NCI-H146 (cell line): ENCODE measurements around the gene LNX1.

Source experiments
- DNase-seq: peaks from one replicate; lab custom pipeline; 2025; lab: John Stamatoyannopoulos, UW

The LNX1 gene

DNA sequence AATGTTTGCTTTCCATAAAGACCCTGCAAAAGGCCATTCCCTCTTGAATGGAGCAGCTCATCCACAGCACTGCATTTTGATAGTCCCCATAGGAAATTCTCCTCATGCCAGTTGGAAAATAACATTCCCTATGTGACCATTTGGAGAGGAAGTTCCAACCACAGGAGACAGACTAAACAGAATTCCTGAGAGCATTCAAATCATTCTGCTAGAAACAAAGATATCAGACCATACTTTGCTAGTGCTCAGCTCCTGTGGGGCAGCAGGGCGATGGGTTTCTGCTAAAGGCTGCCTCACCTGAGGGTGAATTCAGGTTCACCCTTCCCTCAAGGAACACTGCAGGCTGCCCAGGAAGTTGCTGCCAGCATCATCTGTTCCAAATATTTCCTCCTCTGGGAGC, 58.8 kb downstream of the LNX1 start:
- no peak for DNase-seq

GRCh38 chr4:53531585-53532224, 59.6 kb downstream of the LNX1 start:
- DNase-seq, result no peak

DNA sequence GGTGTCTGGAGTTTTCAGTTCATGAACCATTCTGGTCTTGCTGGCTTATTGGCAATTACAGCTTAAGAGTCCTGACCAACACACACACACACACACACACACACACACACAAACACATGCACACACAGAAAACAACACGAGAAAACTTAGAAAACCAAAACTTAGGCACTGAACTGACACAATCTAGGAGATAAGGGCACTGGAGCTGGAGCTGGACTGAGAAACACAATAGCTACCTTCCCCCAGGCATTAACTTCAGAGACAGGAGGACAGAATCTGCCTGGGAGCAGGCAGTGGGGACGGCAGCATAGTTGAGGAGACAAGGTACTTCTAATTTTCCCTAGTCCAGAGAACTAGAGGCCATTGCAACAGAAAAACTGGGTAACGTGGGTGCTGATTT, 62.3 kb downstream of the LNX1 start:
- no peak for DNase-seq

DNA sequence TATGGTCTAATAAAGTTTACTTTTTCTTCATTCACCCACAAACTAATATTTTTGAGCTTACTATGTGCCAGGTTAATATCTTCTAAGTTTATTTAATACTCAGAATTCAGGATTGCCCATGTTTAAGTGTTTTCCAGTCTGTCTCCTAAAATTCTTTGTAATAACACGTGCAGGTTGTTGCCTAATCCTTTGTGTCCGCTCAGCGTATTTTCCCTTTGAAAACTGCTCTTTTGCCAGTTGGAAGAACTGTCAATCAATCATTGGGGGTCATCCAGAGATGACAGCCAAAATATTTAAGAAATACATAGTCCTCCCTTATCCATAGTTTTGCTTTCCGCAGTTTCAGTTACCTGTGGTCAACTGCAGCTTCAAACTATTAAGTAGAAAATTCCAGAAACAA, 63.4 kb downstream of the LNX1 start:
- DNase-seq, result no peak

DNA sequence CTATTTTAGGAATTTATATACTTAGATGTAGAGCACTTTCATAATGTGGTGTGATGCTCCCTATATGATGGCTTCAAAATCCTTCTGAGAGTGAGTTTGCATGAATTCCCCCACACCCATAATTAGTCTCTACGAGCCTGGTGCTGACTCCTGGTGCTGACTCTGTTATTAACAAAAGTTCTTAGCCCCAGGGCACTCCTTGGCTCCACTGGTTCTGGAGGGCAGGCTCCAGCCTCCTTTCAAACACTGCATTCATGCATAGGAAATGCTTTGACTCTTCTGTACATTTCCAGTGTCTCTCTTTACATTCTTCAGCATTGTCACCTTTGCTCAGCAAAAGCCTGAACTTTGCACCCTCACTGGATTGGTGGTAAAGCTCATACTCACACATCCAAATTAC, 64.0 kb downstream of the LNX1 start:
- DNase-seq, result peak; percentile 34

- no peak for DNase-seq
These were observed 69.0 kb downstream of the LNX1 start for GRCh38 chr4:53522334-53522733.

DNA sequence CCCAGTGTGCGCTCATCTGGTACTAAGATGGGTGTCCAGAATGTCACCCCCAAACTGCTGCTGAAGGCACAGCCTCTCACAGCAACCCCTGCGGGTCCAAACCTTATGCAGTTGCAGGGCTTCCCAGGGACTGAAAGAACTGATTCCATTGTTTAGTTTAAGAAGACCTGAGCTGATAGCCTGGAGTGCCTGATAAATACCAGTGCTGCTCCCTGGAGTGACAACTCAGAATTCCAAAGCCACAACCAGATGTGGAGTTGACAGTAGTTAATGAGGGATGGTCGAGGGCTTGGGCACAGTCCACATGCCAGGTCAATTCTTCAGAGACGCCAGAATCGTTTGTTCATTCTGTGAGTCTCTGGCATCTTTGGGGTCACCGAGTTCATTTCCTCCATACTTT, 71.2 kb downstream of the LNX1 start:
- no peak for DNase-seq

- no peak for DNase-seq
These were observed 72.5 kb downstream of the LNX1 start for GRCh38 chr4:53518807-53519206.

- no peak for DNase-seq
These were observed 76.2 kb downstream of the LNX1 start for GRCh38 chr4:53515076-53515475.

DNA sequence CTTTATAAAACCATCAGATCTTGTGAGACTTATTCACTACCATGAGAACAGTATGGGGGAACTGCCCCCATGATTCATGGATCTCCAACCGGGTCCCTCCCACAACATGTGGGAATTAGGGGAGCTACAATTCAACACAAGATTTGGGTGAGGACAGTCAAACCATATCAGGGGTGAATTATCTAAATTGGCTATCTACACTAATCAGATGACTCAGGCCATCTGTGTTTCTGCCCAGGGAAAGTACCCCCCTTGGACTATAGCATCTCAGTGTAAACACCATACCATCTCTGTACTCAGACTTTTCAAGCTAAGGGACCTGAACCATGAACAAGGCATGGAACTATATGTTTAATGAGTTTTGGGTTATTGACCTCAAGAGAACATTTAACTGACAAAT, 76.8 kb downstream of the LNX1 start:
- no peak for DNase-seq

DNA sequence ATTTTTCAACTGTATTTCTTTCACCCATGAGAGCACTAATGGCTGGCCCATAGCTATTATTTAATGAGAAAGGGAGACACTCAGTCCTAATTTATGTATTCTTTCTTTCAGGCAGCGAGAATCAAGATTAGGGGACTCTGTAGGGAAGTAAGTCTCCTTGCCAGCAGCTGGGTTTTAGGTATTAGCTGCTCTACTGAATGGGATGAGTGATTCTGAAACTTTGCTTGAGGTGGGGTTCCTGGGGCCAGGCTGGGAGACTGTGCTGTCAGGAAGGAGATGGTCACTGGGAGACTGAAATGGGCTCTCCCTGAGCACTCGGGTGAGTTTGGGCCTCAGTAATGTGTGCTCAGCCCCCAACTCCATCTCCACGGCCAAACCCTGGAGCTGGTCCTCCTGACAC, 78.7 kb downstream of the LNX1 start:
- DNase-seq, result no peak

DNA sequence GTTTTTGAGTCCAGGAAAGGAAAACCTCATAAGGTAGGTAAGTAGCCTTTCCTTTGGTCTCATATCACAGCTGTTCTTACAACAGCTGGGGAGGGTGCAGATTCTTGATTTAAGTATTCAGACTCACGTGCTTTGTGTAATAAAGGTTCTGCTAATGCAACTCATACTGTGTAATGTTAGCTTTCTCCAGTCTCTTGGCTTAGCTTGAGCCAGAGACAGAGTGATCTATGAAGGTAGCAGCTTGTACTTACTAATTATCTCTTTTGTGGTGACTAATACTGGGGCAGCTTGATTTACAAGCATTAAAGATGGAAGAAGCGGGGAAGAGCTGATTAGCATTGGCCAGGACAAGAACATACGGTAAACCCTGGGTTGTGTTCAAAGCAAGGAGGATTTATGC, 80.3 kb downstream of the LNX1 start:
- no peak for DNase-seq

GRCh38 chr4:53510321-53510720, 81.0 kb downstream of the LNX1 start:
- DNase-seq, result no peak

- no peak for DNase-seq
These were observed 82.8 kb downstream of the LNX1 start for GRCh38 chr4:53508446-53508845.

GRCh38 chr4:53507671-53508286, 83.5 kb downstream of the LNX1 start:
- no peak for DNase-seq

DNA sequence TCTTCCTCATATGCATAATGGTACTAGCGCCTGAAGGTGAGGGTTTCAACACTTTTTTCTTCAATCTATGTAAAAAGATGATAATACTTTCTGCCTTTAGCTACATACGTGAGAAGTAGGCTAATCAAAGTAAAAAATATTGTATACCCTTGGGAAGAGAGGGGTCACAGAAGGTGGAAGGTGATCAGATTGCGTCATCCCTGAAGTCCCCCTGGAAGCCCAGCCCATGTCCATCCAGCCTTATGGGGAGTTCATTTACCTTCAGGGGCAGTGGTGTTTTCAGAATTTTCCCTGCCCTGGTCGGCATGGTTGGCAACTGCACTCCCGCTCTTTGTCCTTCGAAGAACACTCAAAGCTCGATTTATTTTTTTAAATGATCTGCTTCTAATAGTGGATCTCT, 84.2 kb downstream of the LNX1 start:
- DNase-seq, result no peak

GRCh38 chr4:53505947-53506346, 85.3 kb downstream of the LNX1 start:
- no peak for DNase-seq

GRCh38 chr4:53502094-53502493, 89.2 kb downstream of the LNX1 start:
- no peak for DNase-seq

DNA sequence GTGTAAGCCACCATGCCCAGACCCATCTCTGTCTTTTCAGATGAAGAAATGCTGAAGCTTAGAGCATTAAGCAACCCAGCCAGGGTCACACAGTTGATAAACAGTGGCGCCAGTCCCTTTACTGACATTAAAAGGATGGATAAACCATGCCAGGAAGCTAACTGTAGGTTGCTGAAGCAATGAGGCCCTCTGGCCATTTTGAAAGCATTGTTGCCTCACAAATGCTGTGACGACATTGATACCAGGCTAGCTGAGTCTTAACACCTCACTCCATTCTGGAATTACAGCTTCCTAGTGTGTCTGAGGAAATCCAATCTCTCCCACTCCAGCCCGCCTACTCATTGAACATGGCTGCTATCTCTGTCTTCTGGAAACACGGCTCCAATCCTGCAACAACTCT, 89.7 kb downstream of the LNX1 start:
- DNase-seq, result no peak

DNA sequence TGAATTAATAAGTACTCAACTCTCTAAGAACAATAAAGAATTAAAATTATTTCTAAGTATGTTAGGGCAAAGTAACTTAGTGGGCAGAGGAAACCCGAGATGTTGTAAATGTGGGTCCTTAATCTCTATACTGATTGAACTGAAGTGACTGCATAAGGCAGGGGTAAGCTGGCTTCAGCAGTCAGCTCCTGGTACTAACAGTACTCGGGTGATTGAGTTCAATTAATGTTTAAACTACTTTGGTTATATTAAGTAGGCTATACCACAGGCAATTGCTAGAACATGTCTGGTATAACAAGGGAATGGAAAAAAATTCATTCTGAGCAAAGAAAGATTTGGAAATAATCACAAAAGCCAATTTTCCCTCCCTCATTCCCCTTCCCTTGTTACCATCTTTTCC, 90.7 kb downstream of the LNX1 start:
- DNase-seq, result no peak

DNA sequence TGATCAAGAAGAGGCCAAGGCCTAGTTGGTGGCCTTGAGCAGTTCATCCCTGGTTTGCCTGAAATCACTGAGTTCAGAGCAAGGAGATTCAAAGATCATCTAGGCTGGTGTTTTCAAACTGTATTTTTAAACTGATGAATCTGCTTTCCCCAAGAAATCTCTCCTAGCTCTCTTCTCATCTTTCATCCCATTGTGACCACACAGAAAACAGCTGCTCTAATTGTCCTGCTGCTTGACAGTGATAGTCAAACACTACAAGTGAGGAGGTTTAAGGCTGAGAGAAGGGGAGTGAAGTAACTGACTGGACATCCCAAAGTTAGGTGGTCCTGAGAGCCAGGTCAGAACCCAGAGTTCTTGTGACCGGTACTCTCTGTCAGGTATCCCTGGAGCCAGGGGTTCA, 91.5 kb downstream of the LNX1 start:
- no peak for DNase-seq

DNA sequence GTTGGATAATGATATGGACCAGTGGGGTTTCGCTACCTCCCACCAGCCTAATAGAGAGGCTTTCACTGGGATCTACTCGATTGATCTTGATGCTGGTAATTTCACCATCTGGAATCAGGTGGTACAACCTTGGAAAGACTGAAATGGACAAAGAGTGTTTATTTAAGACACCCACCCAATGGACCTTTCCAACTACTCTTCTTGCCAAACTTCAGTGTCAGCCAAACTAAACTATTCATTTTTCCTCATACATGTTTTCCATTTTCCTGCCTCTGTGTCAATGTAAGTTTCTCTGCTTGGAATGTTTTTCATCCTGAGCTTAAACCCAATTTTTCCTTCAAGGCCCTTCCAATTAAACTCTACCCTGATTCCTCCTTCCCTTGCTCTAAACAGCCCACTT, 92.6 kb downstream of the LNX1 start:
- DNase-seq, result no peak

- no peak for DNase-seq
These were observed 93.6 kb downstream of the LNX1 start for GRCh38 chr4:53497487-53498244.

DNA sequence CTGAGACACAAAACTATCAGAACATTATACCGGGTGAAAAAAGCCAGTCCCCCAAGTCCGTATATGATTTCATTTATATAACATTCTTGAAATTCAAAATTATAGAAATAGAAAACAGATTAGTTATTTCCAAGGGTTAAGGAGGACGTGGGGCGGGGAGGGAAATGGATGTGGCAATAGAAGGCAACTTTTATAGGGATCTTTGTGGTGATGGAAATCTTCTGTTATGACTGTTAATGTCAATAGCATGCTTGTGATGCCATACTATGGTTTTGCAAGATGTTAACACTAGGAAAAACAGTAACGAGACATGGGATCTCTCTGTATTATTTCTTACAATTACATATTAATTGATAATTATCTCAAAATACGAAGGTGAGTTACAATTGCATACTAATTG, 96.4 kb downstream of the LNX1 start:
- no peak for DNase-seq
